Measurements from ENCODE around the gene PLA2G4D.
"Not testable (repeated sequence)": the region's sequence is repeated elsewhere in the genome, so short reads cannot be mapped to it uniquely, and the experiment has no call there.

PLA2G4D gene

GRCh38 chr15:42093966-42094365 is 396 bp downstream of the PLA2G4D start:
- no peak overlapping the region for H3K4me3 ChIP-seq (ENCODE audit: low read length)
- DNase-seq (ENCODE audit: low read depth, low spot score), result no peak

- no peak for DNase-seq (ENCODE audit: low read depth, low spot score)
- no peak overlapping the region for H3K4me3 ChIP-seq (ENCODE audit: low read length)
Measured at GRCh38 chr15:42092398-42093318, 1.7 kb downstream of the PLA2G4D start.

- DNase-seq (ENCODE audit: low read depth, low spot score); H3K4me3 ChIP-seq (ENCODE audit: low read length): not testable (repeated sequence)
Measured at GRCh38 chr15:42091753-42092397, 2.5 kb downstream of the PLA2G4D start.

GRCh38 chr15:42090781-42091180 is 3.6 kb downstream of the PLA2G4D start:
- no peak for DNase-seq (ENCODE audit: low read depth, low spot score)
- no peak overlapping the region for H3K4me3 ChIP-seq (ENCODE audit: low read length)

- H3K4me3 ChIP-seq (ENCODE audit: low read length), result no peak overlapping the region
- no peak for DNase-seq (ENCODE audit: low read depth, low spot score)
Measured at GRCh38 chr15:42090370-42090769, 4.0 kb downstream of the PLA2G4D start.

- DNase-seq (ENCODE audit: low read depth, low spot score), result no peak
- no peak overlapping the region for H3K4me3 ChIP-seq (ENCODE audit: low read length)
Measured at GRCh38 chr15:42089942-42090341, 4.4 kb downstream of the PLA2G4D start.

GRCh38 chr15:42088801-42089640 is 5.3 kb downstream of the PLA2G4D start:
- H3K4me3 ChIP-seq (ENCODE audit: low read length), result no peak overlapping the region
- DNase-seq (ENCODE audit: low read depth, low spot score), result no peak

- no peak overlapping the region for H3K4me3 ChIP-seq (ENCODE audit: low read length)
- no peak for DNase-seq (ENCODE audit: low read depth, low spot score)
Measured at GRCh38 chr15:42087926-42088800, 6.2 kb downstream of the PLA2G4D start.

- H3K4me3 ChIP-seq (ENCODE audit: low read length), result no peak overlapping the region
- DNase-seq (ENCODE audit: low read depth, low spot score), result no peak
Measured at GRCh38 chr15:42087460-42087859, 6.9 kb downstream of the PLA2G4D start.

- DNase-seq (ENCODE audit: low read depth, low spot score), result no peak
- H3K4me3 ChIP-seq (ENCODE audit: low read length), result no peak overlapping the region
Measured at GRCh38 chr15:42085721-42086120, 8.6 kb downstream of the PLA2G4D start.

- no peak for DNase-seq (ENCODE audit: low read depth, low spot score)
- no peak overlapping the region for H3K4me3 ChIP-seq (ENCODE audit: low read length)
Measured at GRCh38 chr15:42085236-42085605, 9.1 kb downstream of the PLA2G4D start.

GRCh38 chr15:42084465-42085235 is 9.7 kb downstream of the PLA2G4D start:
- DNase-seq (ENCODE audit: low read depth, low spot score), result no peak
- H3K4me3 ChIP-seq (ENCODE audit: low read length), result no peak overlapping the region

GRCh38 chr15:42083916-42084315 is 10.4 kb downstream of the PLA2G4D start:
- H3K4me3 ChIP-seq (ENCODE audit: low read length), result no peak overlapping the region
- no peak for DNase-seq (ENCODE audit: low read depth, low spot score)

GRCh38 chr15:42083605-42083908 is 10.8 kb downstream of the PLA2G4D start:
- no peak overlapping the region for H3K4me3 ChIP-seq (ENCODE audit: low read length)

GRCh38 chr15:42082823-42083604 is 11.3 kb downstream of the PLA2G4D start:
- no peak overlapping the region for H3K4me3 ChIP-seq (ENCODE audit: low read length)
- no peak for DNase-seq (ENCODE audit: low read depth, low spot score)

More at GRCh38 chr15:42083605-42083908, 10.8 kb downstream of the PLA2G4D start:
- DNase-seq (ENCODE audit: low read depth, low spot score), result no peak

GRCh38 chr15:42082141-42082540 is 12.2 kb downstream of the PLA2G4D start:
- H3K4me3 ChIP-seq (ENCODE audit: low read length), result no peak overlapping the region
- DNase-seq (ENCODE audit: low read depth, low spot score), result no peak

Measured in Jurkat, Clone E6-1 (cell line).